OCI-LY1 (cell line): Measurements from ENCODE around the gene BABAM2.

Experiments used
- H2AFZ ChIP-seq: fragments of 200-600 bp; sonication (generic), shearing (Covaris generic); 2 replicates; pipeline ENCODE4 v1.6.0; 2014; ENCODE audit warnings: antibody characterized with exemption, mild to moderate bottlenecking, low read length
- H3F3A ChIP-seq: fragments of 200-600 bp; sonication (generic), shearing (Covaris generic); 2 replicates; pipeline ENCODE4 v1.6.0; 2014; ENCODE audit warnings: mild to moderate bottlenecking, antibody characterized with exemption, low read length, moderate library complexity; ENCODE audit not compliant: insufficient read depth
- H3K27ac ChIP-seq: fragments of 200-600 bp; sonication (generic); 2 replicates; pipeline ENCODE4 v1.5.1; 2014; ENCODE audit warnings: low read length, mixed run types, mild to moderate bottlenecking, low read depth; ENCODE audit not compliant: poor library complexity, severe bottlenecking
- H3K27me3 ChIP-seq: fragments of 200-600 bp; sonication (generic); 2 replicates; pipeline ENCODE4 v1.6.0; 2014; ENCODE audit warnings: antibody characterized with exemption, mild to moderate bottlenecking, low read length, moderate library complexity; ENCODE audit not compliant: insufficient read depth
- H3K36me3 ChIP-seq: fragments of 200-600 bp; sonication (generic); 2 replicates; pipeline ENCODE4 v1.6.1; 2014; ENCODE audit warnings: mild to moderate bottlenecking, antibody characterized with exemption, low read length, moderate library complexity, mixed read lengths; ENCODE audit not compliant: insufficient read depth
- H3K4me1 ChIP-seq: fragments of 200-600 bp; sonication (generic); 2 replicates; pipeline ENCODE4 v1.5.1; 2014; ENCODE audit warnings: mild to moderate bottlenecking, low read length, moderate library complexity; ENCODE audit not compliant: insufficient read depth, severe bottlenecking
- H3K4me2 ChIP-seq: fragments of 200-600 bp; sonication (generic), shearing (Covaris generic); 2 replicates; pipeline ENCODE4 v1.6.1; 2014; ENCODE audit warnings: low read length
- H3K4me3 ChIP-seq: fragments of 200-600 bp; sonication (generic); 2 replicates; pipeline ENCODE4 v1.5.1; 2014; ENCODE audit warnings: low read length, low read depth, mild to moderate bottlenecking, mixed read lengths; ENCODE audit not compliant: poor library complexity, severe bottlenecking
- H3K79me2 ChIP-seq: fragments of 200-600 bp; shearing (Covaris generic); 2 replicates; pipeline ENCODE4 v1.6.1; 2016; ENCODE audit warnings: mixed run types, low read length, mixed read lengths; ENCODE audit not compliant: insufficient read depth
- H3K9ac ChIP-seq: fragments of 200-600 bp; sonication (generic), shearing (Covaris generic); 2 replicates; pipeline ENCODE4 v1.6.1; 2014; ENCODE audit warnings: mild to moderate bottlenecking, low read length, mixed read lengths
- H3K9me2 ChIP-seq: fragments of 200-600 bp; sonication (generic), shearing (Covaris generic); 2 replicates; pipeline ENCODE4 v1.6.1; 2014; ENCODE audit warnings: low read depth, mild to moderate bottlenecking, low read length, mixed read lengths
- H3K9me3 ChIP-seq: fragments of 200-600 bp; shearing (Covaris generic); 2 replicates; pipeline ENCODE4 v1.6.1; 2014; ENCODE audit warnings: low read length, mixed read lengths
- H4K20me1 ChIP-seq: fragments of 200-600 bp; sonication (generic), shearing (Covaris generic); 2 replicates; pipeline ENCODE4 v1.6.0; 2016; ENCODE audit warnings: mild to moderate bottlenecking, low read length; ENCODE audit not compliant: insufficient read depth
- EZH2 ChIP-seq: fragments of 200-600 bp; sonication (generic), shearing (Covaris generic); IDR thresholded peaks from 2 replicates; pipeline ENCODE4 v1.8.0; 2017; ENCODE audit warnings: borderline replicate concordance, mixed run types, mild to moderate bottlenecking, antibody characterized with exemption, low read length, moderate library complexity, mixed read lengths
- TF ChIP-seq, protein P1 (sequence below): fragments of 200-600 bp; sonication (generic), shearing (Covaris generic); IDR thresholded peaks from 2 replicates; pipeline ENCODE4 v1.5.1; 2017; ENCODE audit warnings: mild to moderate bottlenecking, antibody characterized with exemption, low read length, moderate library complexity, mixed read lengths

Gene BABAM2

DNA sequence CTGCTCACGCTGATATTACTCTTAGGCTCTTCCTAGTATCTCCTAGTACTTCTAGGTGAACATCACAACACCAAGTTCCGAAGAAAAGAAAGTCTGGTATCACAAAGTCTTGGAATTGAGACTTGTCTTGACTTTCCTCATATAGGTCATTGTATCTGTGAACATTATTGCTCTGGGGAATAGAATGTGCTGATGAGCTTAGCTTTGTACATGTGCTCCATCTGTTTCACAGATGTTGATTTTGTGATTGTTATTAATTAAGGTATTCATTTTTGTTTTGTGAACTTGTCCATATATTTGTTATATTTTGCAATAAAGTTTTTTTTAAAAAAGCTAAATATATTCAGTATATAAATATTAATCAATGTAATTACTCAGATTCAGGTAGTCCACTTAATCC, 111.7 kb downstream of the BABAM2 start:
- no peak overlapping the region for H3K4me3 ChIP-seq
- no peaks in the 10 kb centered on the region for H3K9me2 ChIP-seq
- H2AFZ ChIP-seq, result no peak overlapping the region
- H3K27me3 ChIP-seq, result no peaks in the 10 kb centered on the region
- H3F3A ChIP-seq, result no peaks in the 10 kb centered on the region
- no peaks in the 10 kb centered on the region for H3K9me3 ChIP-seq
- TF ChIP-seq EZH2, result no peak
- TF ChIP-seq, protein P1, sequence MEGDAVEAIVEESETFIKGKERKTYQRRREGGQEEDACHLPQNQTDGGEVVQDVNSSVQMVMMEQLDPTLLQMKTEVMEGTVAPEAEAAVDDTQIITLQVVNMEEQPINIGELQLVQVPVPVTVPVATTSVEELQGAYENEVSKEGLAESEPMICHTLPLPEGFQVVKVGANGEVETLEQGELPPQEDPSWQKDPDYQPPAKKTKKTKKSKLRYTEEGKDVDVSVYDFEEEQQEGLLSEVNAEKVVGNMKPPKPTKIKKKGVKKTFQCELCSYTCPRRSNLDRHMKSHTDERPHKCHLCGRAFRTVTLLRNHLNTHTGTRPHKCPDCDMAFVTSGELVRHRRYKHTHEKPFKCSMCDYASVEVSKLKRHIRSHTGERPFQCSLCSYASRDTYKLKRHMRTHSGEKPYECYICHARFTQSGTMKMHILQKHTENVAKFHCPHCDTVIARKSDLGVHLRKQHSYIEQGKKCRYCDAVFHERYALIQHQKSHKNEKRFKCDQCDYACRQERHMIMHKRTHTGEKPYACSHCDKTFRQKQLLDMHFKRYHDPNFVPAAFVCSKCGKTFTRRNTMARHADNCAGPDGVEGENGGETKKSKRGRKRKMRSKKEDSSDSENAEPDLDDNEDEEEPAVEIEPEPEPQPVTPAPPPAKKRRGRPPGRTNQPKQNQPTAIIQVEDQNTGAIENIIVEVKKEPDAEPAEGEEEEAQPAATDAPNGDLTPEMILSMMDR, result no peak
- no peaks in the 10 kb centered on the region for H3K36me3 ChIP-seq
- no peak overlapping the region for H3K4me2 ChIP-seq
- H3K9ac ChIP-seq, result no peak overlapping the region
- H3K4me1 ChIP-seq, result no peaks in the 10 kb centered on the region
- H3K79me2 ChIP-seq, result no peaks in the 10 kb centered on the region
- H3K27ac ChIP-seq, result no peak overlapping the region
- no peaks in the 10 kb centered on the region for H4K20me1 ChIP-seq

DNA sequence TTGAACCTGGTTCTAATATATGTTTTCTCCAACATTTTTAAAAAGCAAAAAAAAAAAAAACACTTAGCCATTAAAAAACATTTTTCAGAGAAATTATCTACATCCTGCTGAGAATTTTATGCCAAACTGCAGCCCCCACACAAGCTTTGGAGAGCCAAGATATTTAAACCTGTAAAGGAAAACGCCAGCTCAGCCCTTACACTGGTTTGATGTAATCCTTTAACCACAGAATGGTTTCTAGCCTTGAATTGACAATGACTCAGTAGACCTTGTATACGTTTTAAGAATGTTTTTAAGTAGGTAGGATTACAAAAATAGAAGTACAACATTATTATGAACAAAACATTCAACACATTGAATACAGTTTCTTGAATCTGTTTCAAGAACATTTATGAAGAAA, 113.6 kb downstream of the BABAM2 start:
- no peak overlapping the region for H3K4me3 ChIP-seq
- H2AFZ ChIP-seq, result no peak overlapping the region
- H3F3A ChIP-seq, result no peaks in the 10 kb centered on the region
- H3K27me3 ChIP-seq, result no peaks in the 10 kb centered on the region
- no peak overlapping the region for H3K27ac ChIP-seq
- H3K9ac ChIP-seq, result no peak overlapping the region
- H3K9me3 ChIP-seq, result no peaks in the 10 kb centered on the region
- H3K4me2 ChIP-seq, result no peak overlapping the region
- no peaks in the 10 kb centered on the region for H3K79me2 ChIP-seq
- TF ChIP-seq, protein P1, result no peak
- no peak for TF ChIP-seq EZH2
- no peaks in the 10 kb centered on the region for H4K20me1 ChIP-seq
- H3K36me3 ChIP-seq, result no peaks in the 10 kb centered on the region
- H3K4me1 ChIP-seq, result no peaks in the 10 kb centered on the region
- no peaks in the 10 kb centered on the region for H3K9me2 ChIP-seq

DNA sequence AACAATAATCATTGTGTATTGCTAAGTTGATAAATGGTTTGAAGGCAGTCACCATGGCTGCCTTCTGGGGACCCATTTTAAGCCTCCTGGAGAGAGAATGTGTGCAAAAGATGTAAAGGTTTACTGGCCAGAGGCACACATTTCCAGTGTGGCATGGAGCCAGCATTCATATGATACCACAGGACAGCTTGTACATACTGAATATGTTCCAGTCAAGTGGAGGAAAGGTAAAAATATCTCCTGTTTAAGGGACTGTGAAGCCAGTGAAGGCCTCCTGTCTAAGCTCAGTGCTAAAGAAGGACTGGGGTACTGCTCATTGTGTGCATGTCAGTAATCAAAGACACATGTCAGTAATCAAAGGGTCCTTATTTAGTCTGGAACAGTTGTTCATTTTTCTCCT, 119.2 kb downstream of the BABAM2 start:
- Histone ChIP-seq H2AFZ (no peak overlapping the region), H3K4me2 (no peak overlapping the region), H3K4me1 (no peaks in the 10 kb centered on the region), H3K27ac (no peak overlapping the region), H3K9me3 (no peaks in the 10 kb centered on the region), H3K27me3 (no peaks in the 10 kb centered on the region), H3K36me3 (no peaks in the 10 kb centered on the region), H3K4me3 (no peak overlapping the region), H3K9ac (no peak overlapping the region), H3F3A (no peaks in the 10 kb centered on the region), H3K9me2 (no peaks in the 10 kb centered on the region), H4K20me1 (no peaks in the 10 kb centered on the region), H3K79me2 (no peaks in the 10 kb centered on the region)
- TF ChIP-seq, protein P1, result no peak
- no peak for TF ChIP-seq EZH2
